Neural progenitor cell (in vitro differentiated cells): Measurements from ENCODE around the gene TIPRL.

Source experiments
- CTCF ChIP-seq: fragments of 200-600 bp; sonication (generic); IDR thresholded peaks from 2 replicates; pipeline ENCODE4 v1.5.1; 2017; ENCODE audit warnings: antibody characterized with exemption, mild to moderate bottlenecking
- EZH2 ChIP-seq: fragments of 200-600 bp; sonication (generic); IDR thresholded peaks from 2 replicates; pipeline ENCODE4 v1.6.1; 2017; ENCODE audit warnings: antibody characterized with exemption, mild to moderate bottlenecking, moderate library complexity
- EZH2phosphoT487 ChIP-seq: fragments of 200-600 bp; sonication (generic); IDR thresholded peaks from 2 replicates; pipeline ENCODE4 v1.6.1; 2017; ENCODE audit warnings: antibody characterized with exemption

DNA sequence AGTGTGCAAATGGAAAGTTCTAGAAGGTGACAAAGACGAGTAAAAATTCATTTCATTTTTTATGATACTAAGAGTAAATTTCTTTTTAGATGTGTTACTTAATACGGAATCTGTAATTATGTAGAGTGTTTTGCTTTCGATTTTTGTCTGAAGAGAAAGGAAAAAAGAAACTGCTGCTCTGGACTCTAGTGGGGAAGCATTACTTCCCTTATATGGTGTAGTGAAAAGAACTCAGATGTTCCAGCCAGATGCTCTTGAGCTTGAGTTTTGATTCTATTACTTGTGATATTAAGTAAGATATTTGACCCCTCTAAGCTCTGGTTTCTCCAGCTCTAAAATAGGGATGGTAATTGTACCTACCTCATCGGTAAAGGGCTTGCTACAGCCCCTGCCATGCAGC, 29.8 kb upstream of the TIPRL start:
- no peak for TF ChIP-seq EZH2phosphoT487
- no peak for TF ChIP-seq CTCF
- TF ChIP-seq EZH2 = no peak
